PC-9 (cell line): ENCODE measurements around the gene PJA1.

Source experiments
- CTCF ChIP-seq: fragments of 200-600 bp; sonication (generic); conservative IDR thresholded peaks from 2 replicates; pipeline ENCODE4 v1.6.1; 2017; ENCODE audit warnings: mixed run types, antibody characterized with exemption, mild to moderate bottlenecking, moderate library complexity
- EZH2 ChIP-seq: fragments of 200-600 bp; sonication (generic); IDR thresholded peaks from 2 replicates; pipeline ENCODE4 v1.8.0; 2017; ENCODE audit warnings: antibody characterized with exemption, low read depth

- TF ChIP-seq CTCF, result no peak
- no peak for TF ChIP-seq EZH2
Measured at GRCh38 chrX:69179380-69179911, 14.2 kb upstream of the PJA1 start.
